Adrenal gland (tissue), 12 donors: ENCODE measurements around the gene STOML1. TPM values are rescaled to one million over a fixed set of nuclear protein-coding genes. Genes with fewer than 3 reads are reported as not detected.

Experiments
- DNase-seq, 7 donors: peaks; one replicate each; pipeline ENCODE4 v3.0.0-alpha.2; 2019 to 2020
- H3K27ac ChIP-seq, 5 donors: fragments of 200-600 bp; sonication (generic) in 4 of 5; 1 replicate in 3 of 5; 2 replicates in 2 of 5; pipeline versions ENCODE4 v1.5.1 to v1.8.0; 2016 to 2020; ENCODE audit warnings: mild to moderate bottlenecking in 1 of 5
- H3K27me3 ChIP-seq: fragments of 200-600 bp; 2 replicates; pipeline ENCODE4 v1.8.0; 2021
- H3K36me3 ChIP-seq, 2 donors: fragments of 200-600 bp; replicated peaks in 1 of 2; 1 replicate in 1 of 2; 2 replicates in 1 of 2; pipeline versions ENCODE4 v1.5.1 to v1.8.0; 2018 to 2022
- H3K4me1 ChIP-seq, 2 donors: fragments of 200-600 bp; replicated peaks in 1 of 2; 1 replicate in 1 of 2; 2 replicates in 1 of 2; pipeline versions ENCODE4 v1.5.1 to v1.8.0; 2018 to 2021
- H3K4me3 ChIP-seq, 4 donors: fragments of 200-600 bp; sonication (generic) in 3 of 4; one replicate each; pipeline ENCODE4 v1.5.1; 2016 to 2018
- H3K9me3 ChIP-seq, 3 donors: fragments of 200-600 bp; sonication (generic) in 1 of 3; replicated peaks in 1 of 3; 1 replicate in 2 of 3; 2 replicates in 1 of 3; pipeline versions ENCODE4 v1.5.1 to v1.8.0; 2016 to 2021
- CTCF ChIP-seq, 6 experiments: fragments of 450-650 bp in 4 of 6; fragments of 200-600 bp in 2 of 6; sonication (generic) in 1 of 6; IDR thresholded peaks; 1 replicate in 5 of 6; 2 replicates in 1 of 6; pipeline versions ENCODE4 v1.5.1 to v1.8.0; 2016 to 2021; ENCODE audit warnings: antibody characterized with exemption in 6 of 6, mild to moderate bottlenecking in 2 of 6, moderate library complexity in 1 of 6
- POLR2A ChIP-seq, 2 donors: fragments of 450-650 bp; IDR thresholded peaks; one replicate each; pipeline ENCODE4 v1.6.1; 2017; ENCODE audit warnings: antibody characterized with exemption in 2 of 2, mild to moderate bottlenecking in 2 of 2, moderate library complexity in 1 of 2
- WGBS, 4 donors: extraction: QIAGEN DNeasy Blood & Tissue Kit in 2 of 4; methylation state at CpG; one replicate each; pipeline versions ENCODE4 v1.1.5 to v1.1.7; 2013 to 2017; 5-methylcytosine and 5-hydroxymethylcytosine counted together
- intact Hi-C, 2 donors: fragments of 100-400 bp; cut with DNase I; formaldehyde crosslinking; loops; one replicate each; pipeline versions ENCODE4 v1.14.1 to v1.15.0; 2022 to 2023
- polyA plus RNA-seq, 3 donors: library from polyadenylated mRNA; stranded (reverse); fragments of 200-250 nt in 2 of 3; fragments of 350-450 nt in 1 of 3; fragmentation: Illumina TruSeq in 1 of 3; extraction: RNeasy Lipid Tissue Mini Kit (QIAGEN cat#74804) in 1 of 3; gene quantifications; one replicate each; pipeline ENCODE4 v1.2.3, GENCODE V29; 2013 to 2014
- total RNA-seq, 9 donors: library from RNA; depleted of rRNA in 4 of 9; stranded (reverse); fragments of >200 nt in 4 of 9; fragments of 120-200 nt in 1 of 9; fragmentation: NEBNext Ultra II Directional in 1 of 9; extraction: Animal tissue kit (Norgen Biotek cat#: 25700) in 1 of 9; gene quantifications; one replicate each; pipeline versions ENCODE4 v1.1.0 to v1.2.4, GENCODE V29; 2013 to 2023
- donor health status: healthy with polysubstance abuse.
- donor health status: Bipolar disorder and iron deficiency.
- donor health status: DM: yes; HTN: yes; CAD: no.
- donor health status: DM: no; HTN: no; CAD: no.
- donor health status: DM: no; HTN: no; CAD: no.
- donor health status: DM: yes; HTN: yes; CAD: no.

The STOML1 gene
- total and polyA plus RNA-seq, 12 donors: 8.6 to 92.2 (median 29.6) TPM

- Histone ChIP-seq H3K4me1 (peaks cover 5 to 9% of the 10 kb centered on the region in 2 donors), H3K27ac (no peak overlapping the region), H3K36me3 (no peaks in the 10 kb centered on the region), H3K9me3 (no peaks in the 10 kb centered on the region), H3K27me3 (no peaks in the 10 kb centered on the region), H3K4me3 (no peak overlapping the region)
- intact Hi-C loops: no loop called here
- no peak for DNase-seq
- TF ChIP-seq POLR2A (IDR thresholded peaks at IDR 0.05) (no peak), CTCF (IDR thresholded peaks at IDR 0.05) (no peak)
- 82 to 87% (median 84%) methylated on average over 6 of the region's 6 CpGs for WGBS, 4 donors
These were observed 22.8 kb downstream of the STOML1 start for GRCh38 chr15:73969151-73969759.

GRCh38 chr15:73968461-73968860 is 23.6 kb downstream of the STOML1 start:
- 87 to 96% (median 94%) methylated on average over 3 of the region's 3 CpGs for WGBS, 4 donors
- peaks cover 5 to 9% of the 10 kb centered on the region in 2 donors for H3K4me1 ChIP-seq
- H3K36me3 ChIP-seq: no peaks in the 10 kb centered on the region
- H3K9me3 ChIP-seq: no peaks in the 10 kb centered on the region
- no peaks in the 10 kb centered on the region for H3K27me3 ChIP-seq
- TF ChIP-seq POLR2A (IDR thresholded peaks at IDR 0.05): no peak
- no peak for TF ChIP-seq CTCF (IDR thresholded peaks at IDR 0.05)
- H3K27ac ChIP-seq: no peak overlapping the region
- no peak for DNase-seq
- intact Hi-C loops: no loop called here
- no peak overlapping the region for H3K4me3 ChIP-seq

GRCh38 chr15:73965758-73966113 is 26.4 kb downstream of the STOML1 start:
- TF ChIP-seq CTCF (IDR thresholded peaks at IDR 0.05): no peak
- no peak for TF ChIP-seq POLR2A (IDR thresholded peaks at IDR 0.05)
- 40 to 55% (median 52%) methylated on average over 2 of the region's 2 CpGs for WGBS, 4 donors
- H3K36me3 ChIP-seq: no peaks in the 10 kb centered on the region
- no peaks in the 10 kb centered on the region for H3K27me3 ChIP-seq
- H3K4me3 ChIP-seq: no peak overlapping the region
- H3K4me1 ChIP-seq: peaks cover 0 to 4% of the 10 kb centered on the region in 2 donors
- intact Hi-C loops: no loop called here
- H3K9me3 ChIP-seq: no peaks in the 10 kb centered on the region
- DNase-seq: no peak
- H3K27ac ChIP-seq: no peak overlapping the region

- Histone ChIP-seq H3K36me3 (no peaks in the 10 kb centered on the region), H3K9me3 (no peaks in the 10 kb centered on the region), H3K27ac (peak overlapping the region in 1 of 5 donors; percentile 26), H3K4me3 (no peak overlapping the region), H3K4me1 (peaks cover 0 to 4% of the 10 kb centered on the region in 2 donors), H3K27me3 (no peaks in the 10 kb centered on the region)
- DNase-seq: peak in 2 of 7 donors; percentile 11 to 12
- intact Hi-C loops: no loop called here
- WGBS, 4 donors: 35 to 39% (median 38%) methylated on average over 8 to 13 of the region's 13 CpGs
- TF ChIP-seq CTCF (IDR thresholded peaks at IDR 0.05) (no peak), POLR2A (IDR thresholded peaks at IDR 0.05) (no peak)
These were observed 26.9 kb downstream of the STOML1 start for GRCh38 chr15:73965094-73965757.
